HL-60/S4 treated with phorbol 12-myristate 13-acetate at 8.2 ng/mL for 4 days and 3 days (cell line): ENCODE results near the gene GAP43.
"Not testable (repeated sequence)": the region's sequence is repeated elsewhere in the genome, so short reads cannot be mapped to it uniquely, and the experiment has no call there.

ENCODE experiments used
- in situ Hi-C: fragments of 300-500 bp; cut with MboI; formaldehyde crosslinking; loops from 2 replicates; pipeline ENCODE4 v1.15.0; 2022; ENCODE audit warnings: low sequenced_read_pairs

The GAP43 gene

DNA sequence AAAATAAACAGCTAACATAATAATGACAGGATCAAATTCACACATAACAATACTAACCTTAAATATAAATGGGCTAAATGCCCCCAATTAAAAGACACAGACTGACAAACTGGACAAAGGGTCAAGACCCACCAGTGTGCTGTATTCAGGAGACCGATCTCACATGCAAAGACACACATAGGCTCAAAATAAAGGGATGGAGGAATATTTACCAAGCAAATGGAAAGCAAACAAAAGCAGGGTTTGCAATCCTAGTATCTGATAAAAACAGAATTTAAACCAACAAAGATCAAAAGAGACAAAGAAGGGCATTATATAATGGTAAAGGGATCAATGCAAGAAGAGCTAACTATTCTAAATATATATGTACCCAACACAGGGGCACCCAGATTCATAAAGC lies 129.7 kb downstream of the GAP43 start:
- in situ Hi-C loops = not testable (repeated sequence)

DNA sequence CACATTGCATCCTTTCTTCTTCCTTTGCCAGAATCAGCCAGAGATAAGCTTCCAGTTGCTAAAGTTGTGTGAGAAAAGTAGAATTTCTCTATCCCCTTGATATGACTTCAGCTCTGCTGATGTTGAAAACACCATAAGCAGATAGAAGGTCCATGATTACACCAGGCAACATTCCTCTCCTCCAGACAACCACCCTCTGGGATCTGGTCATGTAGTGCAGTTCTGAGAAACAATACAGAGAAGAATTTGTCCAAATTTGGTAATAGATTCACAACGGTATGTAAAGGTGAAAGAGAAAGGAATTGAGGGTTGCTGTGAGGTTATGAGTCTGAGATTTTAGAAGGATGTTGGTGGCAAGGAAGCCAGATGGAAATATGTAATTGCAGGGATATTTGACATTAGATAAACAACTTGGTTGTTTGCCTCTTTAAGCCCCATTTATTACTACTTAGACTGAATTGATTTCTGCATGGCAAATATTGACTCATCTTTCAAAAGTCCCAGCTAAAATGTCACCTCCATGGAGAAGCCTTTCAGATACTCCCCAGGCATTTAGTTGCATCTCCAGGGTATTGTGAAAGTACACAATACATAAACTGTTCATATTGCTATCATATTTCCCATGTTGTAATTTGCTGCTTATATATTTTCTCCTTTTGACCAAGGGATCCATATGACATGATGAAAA lies 134.9 kb downstream of the GAP43 start:
- in situ Hi-C loops = no loop called here

DNA sequence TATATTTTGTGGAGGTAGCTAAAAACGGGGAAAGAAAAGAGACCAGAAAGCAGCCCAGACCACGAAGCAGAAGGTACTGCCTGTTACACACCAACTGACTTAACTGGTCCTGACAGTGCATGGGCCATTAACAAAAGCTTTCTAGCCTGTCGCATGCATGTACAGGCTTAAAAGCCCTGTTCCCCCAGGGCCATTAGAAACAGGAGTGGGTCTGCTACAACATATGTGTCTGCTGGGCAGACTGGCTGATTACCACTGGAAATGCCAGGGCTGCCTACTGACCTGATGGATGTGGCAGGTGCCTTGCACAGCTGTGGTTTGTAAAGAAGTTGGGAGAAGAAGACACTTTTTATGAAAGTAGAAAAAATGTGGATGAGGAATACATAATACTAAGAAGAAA lies 137.4 kb downstream of the GAP43 start:
- in situ Hi-C loops = no loop called here

DNA sequence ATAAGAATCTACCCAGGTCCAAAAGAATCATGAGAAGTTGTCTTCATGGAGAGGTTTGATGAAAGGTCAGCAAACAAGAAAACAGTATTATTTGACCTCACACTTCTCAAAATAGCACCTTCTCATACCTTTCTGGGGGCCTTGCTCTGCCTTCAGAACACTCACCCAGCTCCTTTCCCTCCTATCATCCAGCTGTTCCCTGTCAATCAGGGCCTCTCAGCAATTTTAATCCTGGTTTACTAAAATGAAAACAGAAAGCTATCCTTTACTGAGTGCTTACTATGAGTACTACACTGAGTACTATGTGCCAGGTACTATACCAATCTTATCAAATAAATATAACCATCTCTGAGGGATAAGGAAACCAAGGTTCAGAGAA lies 138.6 kb downstream of the GAP43 start:
- in situ Hi-C loops = no loop called here

GRCh38 chr3:115766587-115767482 lies 143.5 kb downstream of the GAP43 start:
- in situ Hi-C loops = no loop called here

DNA sequence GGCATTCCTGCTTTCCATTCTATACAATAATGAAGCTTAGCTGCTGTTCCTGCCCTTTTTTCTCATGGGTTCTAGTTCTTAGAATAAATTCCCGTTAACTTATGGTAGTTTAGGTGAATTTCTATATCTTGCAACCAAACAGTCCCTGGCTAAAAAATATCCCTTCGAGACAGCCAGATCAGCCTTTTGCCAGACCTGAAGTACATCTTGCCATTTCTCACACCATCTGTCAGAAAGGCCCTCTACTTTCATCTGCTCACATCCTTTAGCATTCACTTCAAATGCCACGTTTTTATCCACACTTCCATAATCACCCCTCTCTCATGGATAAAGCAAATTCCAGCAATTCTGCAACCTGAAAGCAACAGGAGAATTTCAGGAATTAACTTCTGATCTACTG lies 145.4 kb downstream of the GAP43 start:
- in situ Hi-C loops = no loop called here
